GM12878 (cell line): ENCODE results near the gene NAT9. TPM values are rescaled to one million over a fixed set of nuclear protein-coding genes. Genes with fewer than 3 reads are reported as not detected.

Source experiments
- CHD2 ChIP-seq: IDR thresholded peaks from 2 replicates; pipeline ENCODE4 v1.6.1; 2011; ENCODE audit warnings: low read depth, low read length, improper control_type of control experiment, borderline replicate concordance
- E2F4 ChIP-seq: IDR thresholded peaks from 2 replicates; pipeline ENCODE4 v1.6.1; 2012; ENCODE audit warnings: low read depth, low read length, improper control_type of control experiment
- ELK1 ChIP-seq: IDR thresholded peaks from 2 replicates; pipeline ENCODE4 v1.6.1; 2012; ENCODE audit warnings: low read depth, low read length, improper control_type of control experiment
- GATAD2B ChIP-seq: fragments of 450-650 bp; conservative IDR thresholded peaks from 2 replicates; pipeline ENCODE4 v1.6.1; 2017; ENCODE audit warnings: low read depth, mild to moderate bottlenecking, moderate library complexity
- HDAC2 ChIP-seq: fragments of 200-600 bp; sonication (generic); IDR thresholded peaks from 2 replicates; pipeline ENCODE4 v1.6.1; 2017
- KAT2A ChIP-seq: conservative IDR thresholded peaks from 2 replicates; pipeline ENCODE4 v1.6.1; 2011; ENCODE audit warnings: low read depth, low read length; ENCODE audit not compliant: control insufficient read depth
- KDM1A ChIP-seq: fragments of 200-600 bp; sonication (generic); IDR thresholded peaks from 2 replicates; pipeline ENCODE4 v1.6.1; 2016; ENCODE audit warnings: borderline replicate concordance
- LARP7 ChIP-seq: fragments of 450-650 bp; IDR thresholded peaks from 2 replicates; pipeline ENCODE4 v1.6.1; 2017; ENCODE audit warnings: mild to moderate bottlenecking
- MEF2A ChIP-seq: IDR thresholded peaks from 2 replicates; pipeline ENCODE4 v1.6.1; 2011; ENCODE audit warnings: low read depth, mild to moderate bottlenecking, low read length, moderate library complexity; ENCODE audit not compliant: insufficient read depth
- NKRF ChIP-seq: fragments of 450-650 bp; conservative IDR thresholded peaks from 2 replicates; pipeline ENCODE4 v1.6.1; 2017; ENCODE audit warnings: mild to moderate bottlenecking, moderate library complexity
- RELB ChIP-seq: fragments of 450-650 bp; IDR thresholded peaks from 2 replicates; pipeline ENCODE4 v1.6.1; 2017; ENCODE audit warnings: low read depth, mild to moderate bottlenecking, moderate library complexity
- RUNX3 ChIP-seq: IDR thresholded peaks from 2 replicates; pipeline ENCODE4 v1.6.1; 2012; ENCODE audit warnings: low read length, inconsistent platforms
- SMAD5 ChIP-seq: IDR thresholded peaks from 2 replicates; pipeline ENCODE4 v1.6.1; 2016; ENCODE audit warnings: antibody characterized with exemption, low read depth
- SMC3 ChIP-seq: IDR thresholded peaks from 2 replicates; pipeline ENCODE4 v1.6.1; 2011; ENCODE audit warnings: low read length, improper control_type of control experiment, borderline replicate concordance
- SRF ChIP-seq, 2 experiments: IDR thresholded peaks; 2 replicates each; pipeline ENCODE4 v1.6.1; 2011; ENCODE audit warnings: low read depth in 2 of 2, low read length in 2 of 2, mild to moderate bottlenecking in 1 of 2, moderate library complexity in 1 of 2
- SUZ12 ChIP-seq: fragments of 200-600 bp; sonication (generic); IDR thresholded peaks from one replicate; pipeline ENCODE4 v1.6.1; 2018; ENCODE audit warnings: antibody characterized with exemption, mild to moderate bottlenecking; ENCODE audit not compliant: unreplicated experiment
- TAF1 ChIP-seq: IDR thresholded peaks from 2 replicates; pipeline ENCODE4 v1.6.1; 2011; ENCODE audit warnings: mild to moderate bottlenecking, low read depth, low read length, borderline replicate concordance
- TARDBP ChIP-seq: IDR thresholded peaks from 2 replicates; pipeline ENCODE4 v1.6.1; 2016; ENCODE audit warnings: borderline replicate concordance
- TBL1XR1 ChIP-seq: IDR thresholded peaks from 2 replicates; pipeline ENCODE4 v1.6.1; 2012; ENCODE audit warnings: low read depth, low read length, improper control_type of control experiment
- TCF12 ChIP-seq: IDR thresholded peaks from 2 replicates; pipeline ENCODE4 v1.6.1; 2011; ENCODE audit warnings: low read depth, mild to moderate bottlenecking, low read length
- TCF3 ChIP-seq: IDR thresholded peaks from 2 replicates; pipeline ENCODE4 v1.6.1; 2012; ENCODE audit warnings: low read depth, mild to moderate bottlenecking, low read length, borderline replicate concordance; ENCODE audit not compliant: insufficient read depth
- YBX1 ChIP-seq: fragments of 450-650 bp; IDR thresholded peaks from 2 replicates; pipeline ENCODE4 v1.6.1; 2016; ENCODE audit warnings: antibody characterized with exemption
- YY1 ChIP-seq: IDR thresholded peaks from 2 replicates; pipeline ENCODE4 v1.6.1; 2011; ENCODE audit warnings: low read depth, mild to moderate bottlenecking, low read length
- ZBED1 ChIP-seq: IDR thresholded peaks from 2 replicates; pipeline ENCODE4 v1.6.1; 2016; ENCODE audit warnings: borderline replicate concordance
- polyA plus RNA-seq, 11 experiments: library from polyadenylated mRNA; depleted of rRNA in 4 of 11; unstranded in 6 of 11; stranded (reverse) in 5 of 11; fragments of >200 nt; fragmentation: Nextera tagmentation in 4 of 11; fragmentation: Illumina TruSeq in 1 of 11; extraction: Ambion mirVana in 4 of 11; extraction: Trizol in 1 of 11; gene quantifications; 1 replicate in 1 of 11; 2 replicates in 10 of 11; pipeline versions ENCODE4 v1.2.1 to v1.2.3, GENCODE V29; 2011 to 2016; ENCODE audit warnings: inconsistent platforms in 2 of 11, missing spikeins in 2 of 11, low read depth in 1 of 11
- total RNA-seq, 4 experiments: library from RNA; depleted of rRNA in 3 of 4; stranded (reverse); fragments of >200 nt in 3 of 4; fragmentation: Illumina TruSeq in 1 of 4; extraction: Trizol in 1 of 4; gene quantifications; 2 replicates each; pipeline versions ENCODE4 v1.2.1 to v1.2.3, GENCODE V29; 2013 to 2021

Gene NAT9
- total and polyA plus RNA-seq, 10 of the 15 experiments (the other 5 are each of a cell fraction or from before 2014, with no cell fraction given) = 3.5 to 45.3 (median 27.3) TPM

- no peak for TF ChIP-seq NKRF
- no peak for TF ChIP-seq CHD2
- no peak for TF ChIP-seq ZBED1
- no peak for TF ChIP-seq SMAD5
- TF ChIP-seq MEF2A = no peak
- TF ChIP-seq HDAC2 = no peak
- no peak for TF ChIP-seq TAF1
- no peak for TF ChIP-seq TARDBP
- no peak for TF ChIP-seq TBL1XR1
- no peak for TF ChIP-seq SRF (IDR thresholded peaks at IDR 0.05; ENCODE audit: low read depth in 2 of 2, low read length in 2 of 2)
- no peak for TF ChIP-seq KAT2A
- no peak for TF ChIP-seq SUZ12
- TF ChIP-seq LARP7 = no peak
- no peak for TF ChIP-seq RELB
- TF ChIP-seq GATAD2B = no peak
- TF ChIP-seq ELK1 = no peak
- peak; percentile 46; the same call in 1 of the 2 replicates for TF ChIP-seq SMC3
- peak; percentile 41; the same call in 1 of the 2 replicates for TF ChIP-seq TCF12
- no peak for TF ChIP-seq YBX1
- no peak for TF ChIP-seq KDM1A
- peak; percentile 84 for TF ChIP-seq RUNX3
- TF ChIP-seq YY1 = no peak
- TF ChIP-seq TCF3 = 0 out of 2 replicates have a peak, but pooled peaks have one; percentile 59
- no peak for TF ChIP-seq E2F4
Measured at GRCh38 chr17:74759243-74759801, 16.8 kb downstream of the NAT9 start (continued).
